Measurements from ENCODE around the gene CAPS. TPM values are rescaled to one million over a fixed set of nuclear protein-coding genes. Genes with fewer than 3 reads are reported as not detected.

CAPS gene
- total and polyA plus RNA-seq, 9 donors, result 1.7 to 313 (median 22.3) TPM

DNA sequence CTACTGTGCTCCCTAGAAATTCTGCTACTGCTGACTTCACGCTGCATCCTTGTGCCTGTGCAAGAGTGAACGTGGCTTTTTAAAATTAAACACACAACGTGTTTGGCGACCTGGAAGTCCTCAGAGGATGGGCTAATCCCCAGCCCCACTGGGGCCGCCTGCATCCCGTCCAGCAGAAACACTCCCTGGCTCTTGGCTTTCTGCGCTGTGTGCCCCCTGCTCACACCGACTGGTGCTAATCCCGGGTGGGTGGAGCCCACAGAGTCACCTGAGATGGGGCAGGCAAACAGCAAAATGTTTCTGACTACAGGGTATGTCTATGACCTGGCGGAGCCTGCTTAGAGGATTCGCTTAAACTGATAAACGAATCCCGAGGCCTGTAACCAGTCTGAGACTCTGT is 15.1 kb downstream of the CAPS start:
- no peaks in the 10 kb centered on the region for H3K4me1 ChIP-seq (ENCODE audit: insufficient read depth)
- no peaks in the 10 kb centered on the region for H3K27me3 ChIP-seq
- H3K9me3 ChIP-seq, result no peaks in the 10 kb centered on the region
- H3K27ac ChIP-seq, result no peak overlapping the region
- intact Hi-C loops (cut with DNase I), result no loop called here
- WGBS, 3 donors, result 86 to 89% (median 89%) methylated on average over 13 of the region's 13 CpGs
- H3K36me3 ChIP-seq, result no peaks in the 10 kb centered on the region
- DNase-seq, result no peak
- TF ChIP-seq EP300 (IDR thresholded peaks at IDR 0.05), result no peak
- no peak overlapping the region for H3K4me3 ChIP-seq

DNA sequence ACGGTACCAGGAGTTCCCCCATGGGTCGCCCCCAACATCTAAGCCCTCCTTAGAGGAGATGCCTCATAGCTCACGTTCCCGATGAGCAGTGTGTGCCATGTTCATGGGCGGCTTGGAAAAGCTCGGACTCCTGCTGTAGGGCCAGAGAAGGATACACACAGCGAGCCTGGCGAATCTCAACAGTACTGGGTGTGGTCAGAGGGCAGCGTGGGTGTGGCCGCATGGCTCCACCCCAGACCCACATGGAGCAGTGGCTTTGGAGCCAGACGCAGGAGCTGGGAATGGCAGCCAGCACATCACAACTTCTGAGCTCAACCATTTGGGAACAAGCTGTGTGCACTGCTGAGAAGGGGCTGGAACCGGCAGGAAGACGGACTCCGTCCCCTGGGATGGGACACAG is 15.6 kb downstream of the CAPS start:
- no peak overlapping the region for H3K4me3 ChIP-seq
- H3K27me3 ChIP-seq, result no peaks in the 10 kb centered on the region
- intact Hi-C loops (cut with DNase I), result no loop called here
- no peaks in the 10 kb centered on the region for H3K4me1 ChIP-seq (ENCODE audit: insufficient read depth)
- no peak for DNase-seq
- TF ChIP-seq, protein P1, sequence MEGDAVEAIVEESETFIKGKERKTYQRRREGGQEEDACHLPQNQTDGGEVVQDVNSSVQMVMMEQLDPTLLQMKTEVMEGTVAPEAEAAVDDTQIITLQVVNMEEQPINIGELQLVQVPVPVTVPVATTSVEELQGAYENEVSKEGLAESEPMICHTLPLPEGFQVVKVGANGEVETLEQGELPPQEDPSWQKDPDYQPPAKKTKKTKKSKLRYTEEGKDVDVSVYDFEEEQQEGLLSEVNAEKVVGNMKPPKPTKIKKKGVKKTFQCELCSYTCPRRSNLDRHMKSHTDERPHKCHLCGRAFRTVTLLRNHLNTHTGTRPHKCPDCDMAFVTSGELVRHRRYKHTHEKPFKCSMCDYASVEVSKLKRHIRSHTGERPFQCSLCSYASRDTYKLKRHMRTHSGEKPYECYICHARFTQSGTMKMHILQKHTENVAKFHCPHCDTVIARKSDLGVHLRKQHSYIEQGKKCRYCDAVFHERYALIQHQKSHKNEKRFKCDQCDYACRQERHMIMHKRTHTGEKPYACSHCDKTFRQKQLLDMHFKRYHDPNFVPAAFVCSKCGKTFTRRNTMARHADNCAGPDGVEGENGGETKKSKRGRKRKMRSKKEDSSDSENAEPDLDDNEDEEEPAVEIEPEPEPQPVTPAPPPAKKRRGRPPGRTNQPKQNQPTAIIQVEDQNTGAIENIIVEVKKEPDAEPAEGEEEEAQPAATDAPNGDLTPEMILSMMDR (IDR thresholded peaks at IDR 0.05), result no peak
- no peak for TF ChIP-seq POLR2A (IDR thresholded peaks at IDR 0.05)
- TF ChIP-seq EP300 (IDR thresholded peaks at IDR 0.05), result no peak
- H3K9me3 ChIP-seq, result no peaks in the 10 kb centered on the region
- H3K36me3 ChIP-seq, result no peaks in the 10 kb centered on the region
- no peak overlapping the region for H3K27ac ChIP-seq
- 87 to 90% (median 88%) methylated on average over 14 of the region's 14 CpGs for WGBS, 3 donors

DNA sequence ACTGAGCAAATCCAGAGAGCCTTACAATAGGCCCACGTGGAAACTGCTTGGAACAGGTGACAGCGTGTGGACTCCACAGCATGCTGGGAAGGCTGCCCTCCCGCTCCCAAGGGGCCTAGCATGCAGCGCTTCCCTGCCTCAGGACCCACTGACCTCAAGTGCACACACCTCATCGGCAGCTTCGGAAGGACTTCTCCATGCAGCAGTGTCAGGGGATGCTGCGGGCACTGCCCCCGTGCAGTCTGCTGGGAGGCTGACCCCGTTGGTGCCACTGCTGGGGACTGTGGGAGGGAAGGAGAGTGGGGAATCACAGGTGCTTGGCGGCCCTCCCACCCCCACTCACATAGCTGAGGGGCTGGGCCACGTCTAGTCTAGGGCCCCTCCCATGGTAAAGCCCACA is 17.2 kb downstream of the CAPS start:
- no peak for DNase-seq
- peaks cover 9% of the 10 kb centered on the region for H3K4me1 ChIP-seq (ENCODE audit: insufficient read depth)
- H3K4me3 ChIP-seq, result no peak overlapping the region
- H3K9me3 ChIP-seq, result no peaks in the 10 kb centered on the region
- H3K36me3 ChIP-seq, result no peaks in the 10 kb centered on the region
- H3K27ac ChIP-seq, result no peak overlapping the region
- intact Hi-C loops (cut with DNase I), result no loop called here
- H3K27me3 ChIP-seq, result no peaks in the 10 kb centered on the region
- 80 to 85% (median 85%) methylated on average over 7 to 11 of the region's 11 CpGs for WGBS, 3 donors
- no peak for TF ChIP-seq POLR2A (IDR thresholded peaks at IDR 0.05)
- no peak for TF ChIP-seq EP300 (IDR thresholded peaks at IDR 0.05)
- TF ChIP-seq, protein P1 (IDR thresholded peaks at IDR 0.05), result no peak

DNA sequence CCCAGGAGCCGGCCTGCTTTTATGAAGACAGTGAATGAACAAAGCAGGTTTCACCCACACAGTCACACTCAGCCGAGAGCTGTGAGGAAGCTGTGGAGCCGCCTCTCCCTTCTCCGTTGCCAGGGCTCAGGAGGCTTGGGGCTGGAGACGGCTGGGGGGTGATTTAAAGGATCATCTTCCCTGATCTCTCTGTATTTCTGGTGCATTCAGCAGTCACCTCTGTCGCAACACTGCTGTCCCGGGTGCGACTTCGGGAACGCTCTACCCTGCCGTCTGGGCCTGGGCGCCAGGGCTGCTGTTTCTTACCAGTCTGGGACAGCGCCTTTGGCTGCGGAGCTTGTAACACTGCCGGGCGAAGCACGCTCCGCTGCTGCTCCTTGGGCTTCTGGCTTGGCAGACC is 18.1 kb downstream of the CAPS start:
- Histone ChIP-seq H3K4me3 (no peak overlapping the region), H3K4me1 (ENCODE audit: insufficient read depth) (peaks cover 11% of the 10 kb centered on the region), H3K27me3 (no peaks in the 10 kb centered on the region), H3K9me3 (no peaks in the 10 kb centered on the region), H3K27ac (no peak overlapping the region), H3K36me3 (no peaks in the 10 kb centered on the region)
- no peak for DNase-seq
- TF ChIP-seq, protein P1 (IDR thresholded peaks at IDR 0.05), result no peak
- TF ChIP-seq POLR2A (IDR thresholded peaks at IDR 0.05) (no peak), EP300 (IDR thresholded peaks at IDR 0.05) (no peak)
- intact Hi-C loops (cut with DNase I), result no loop called here
- WGBS, 3 donors, result 93 to 98% (median 97%) methylated on average over 18 of the region's 18 CpGs

DNA sequence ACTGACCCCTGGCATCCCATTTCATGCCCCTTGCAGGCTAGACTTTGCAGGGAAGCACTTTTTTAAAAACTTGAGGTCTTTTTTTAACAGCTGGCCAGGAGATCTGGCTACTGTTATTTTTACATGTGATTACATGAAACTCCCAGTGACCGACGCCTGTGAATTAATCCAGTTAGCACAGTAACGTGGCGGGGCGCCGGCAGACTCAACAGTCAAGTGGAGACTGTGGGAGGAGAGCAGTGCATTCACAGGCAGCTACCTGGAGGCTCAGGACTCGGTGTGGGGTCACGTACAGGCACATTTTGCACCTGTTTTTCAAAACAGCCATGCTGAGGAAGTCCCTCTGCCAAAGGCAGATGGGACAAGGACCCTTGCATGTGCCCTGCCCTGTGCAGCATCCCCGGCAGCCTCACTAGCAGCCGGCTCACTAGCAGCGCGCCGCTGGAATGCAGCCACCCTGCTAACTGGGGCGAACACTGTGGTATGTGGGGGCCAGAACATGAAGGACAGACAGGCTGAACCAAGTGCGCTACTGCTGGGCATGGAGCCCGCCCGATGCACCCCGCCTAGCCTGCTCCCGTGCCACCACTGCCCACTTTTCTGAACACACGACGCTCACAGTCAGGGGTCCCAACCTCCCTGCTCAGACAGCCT is 18.7 kb downstream of the CAPS start:
- H3K4me1 ChIP-seq (ENCODE audit: insufficient read depth), result peaks cover 11% of the 10 kb centered on the region
- no peak overlapping the region for H3K4me3 ChIP-seq
- no peak for TF ChIP-seq EP300 (IDR thresholded peaks at IDR 0.05)
- TF ChIP-seq, protein P1 (IDR thresholded peaks at IDR 0.05), result no peak
- TF ChIP-seq POLR2A (IDR thresholded peaks at IDR 0.05), result no peak
- 94 to 95% (median 94%) methylated on average over 21 of the region's 21 CpGs for WGBS, 3 donors
- H3K36me3 ChIP-seq, result no peaks in the 10 kb centered on the region
- intact Hi-C loops (cut with DNase I), result no loop called here
- no peak for DNase-seq
- no peak overlapping the region for H3K27ac ChIP-seq
- H3K9me3 ChIP-seq, result no peaks in the 10 kb centered on the region
- no peaks in the 10 kb centered on the region for H3K27me3 ChIP-seq
